ENCODE data around the gene CYTH4. TPM values are rescaled to one million over a fixed set of nuclear protein-coding genes. Genes with fewer than 3 reads are reported as not detected.

The CYTH4 gene
- polyA plus RNA-seq, 1 donor (not counting 4 experiments of a cell fraction or from before 2014, with no cell fraction given), result 0.05 TPM

GRCh38 chr22:37283393-37283937 is 1.2 kb downstream of the CYTH4 start:
- H3K9me1 ChIP-seq (ENCODE audit: control insufficient read depth, extremely low read depth, insufficient read depth, low read length), result no peaks in the 10 kb centered on the region
- H3K27ac ChIP-seq (ENCODE audit: control insufficient read depth, insufficient read depth, low read length), result no peak overlapping the region
- H3K27me3 ChIP-seq (ENCODE audit: control insufficient read depth, extremely low read depth, insufficient read depth, low read length), result peaks cover 13% of the 10 kb centered on the region
- no peaks in the 10 kb centered on the region for H4K20me1 ChIP-seq (ENCODE audit: control insufficient read depth, extremely low read depth, insufficient read depth, low read length)
- no peak for TF ChIP-seq CTCF (optimal IDR thresholded peaks at IDR 0.05 in 1 of 3, IDR thresholded peaks at IDR 0.05 in 1 of 3, conservative IDR thresholded peaks at IDR 0.05 in 1 of 3; ENCODE audit: extremely low read depth in 1 of 3, insufficient read depth in 2 of 3, low read length in 3 of 3)
- TF ChIP-seq EZH2 (IDR thresholded peaks at IDR 0.05; ENCODE audit: low read length), result no peak
- DNase-seq (ENCODE audit: low read depth, low spot score), result no peak
- dilution Hi-C loops (cut with MboI; ENCODE audit: extremely low pct_ligation_motif_present, low sequenced_read_pairs), result no loop called here
- no peaks in the 10 kb centered on the region for H3K9me3 ChIP-seq (ENCODE audit: control insufficient read depth, low read depth, low read length)
- no peak overlapping the region for H3K9ac ChIP-seq (ENCODE audit: control insufficient read depth, extremely low read depth, insufficient read depth, low read length)
- H3K79me2 ChIP-seq (ENCODE audit: control insufficient read depth, insufficient read depth, low read length), result no peaks in the 10 kb centered on the region
- no peak overlapping the region for H3K4me3 ChIP-seq (ENCODE audit: control insufficient read depth in 2 of 3, extremely low read depth in 1 of 3, insufficient read depth in 2 of 3, low read depth in 1 of 3, low read length in 3 of 3)
- no peaks in the 10 kb centered on the region for H3K36me3 ChIP-seq (ENCODE audit: control insufficient read depth in 2 of 2, extremely low read depth in 1 of 2, insufficient read depth in 2 of 2, low read length in 2 of 2)
- peaks cover 13% of the 10 kb centered on the region for H3K4me1 ChIP-seq (ENCODE audit: control insufficient read depth, extremely low read depth, insufficient read depth, low read length)
- no peak for FAIRE-seq
- no peak overlapping the region for H3K4me2 ChIP-seq (ENCODE audit: control insufficient read depth, extremely low read depth, insufficient read depth, low read depth, low read length)
- no peak overlapping the region for H2AFZ ChIP-seq (ENCODE audit: control insufficient read depth, low read length)

DNA sequence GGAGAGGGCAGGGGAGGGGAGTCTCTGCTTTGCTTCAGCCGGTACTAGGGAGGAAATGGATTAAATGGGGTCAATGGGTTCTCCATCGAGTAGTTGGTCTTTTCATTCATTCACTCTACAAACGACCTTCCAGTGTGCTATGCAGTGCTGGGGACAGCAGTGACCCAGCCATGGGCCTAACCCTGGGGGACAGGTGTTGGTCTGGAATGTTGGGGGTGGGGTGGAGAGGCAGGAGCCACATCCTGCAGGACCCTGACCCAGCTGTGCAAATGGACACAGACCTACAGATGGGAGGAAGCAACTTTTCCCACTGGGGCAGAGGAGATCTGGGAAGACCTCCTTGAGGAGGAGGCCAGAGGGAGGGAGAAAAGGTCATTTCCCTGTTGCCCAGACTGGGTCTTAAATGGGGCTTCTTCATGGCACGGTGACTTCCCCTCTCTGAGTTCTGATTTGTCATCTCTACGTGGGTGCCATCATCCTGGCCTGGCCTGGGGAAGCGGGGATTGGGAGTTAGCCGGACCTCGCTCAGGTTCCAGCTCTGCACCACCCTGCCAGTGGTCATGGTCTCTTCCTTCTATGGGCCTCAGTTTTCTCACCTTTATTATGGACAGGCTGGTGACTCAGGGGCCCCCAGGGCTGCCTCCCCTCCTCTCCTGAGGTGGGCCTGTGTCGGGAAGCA is 2.0 kb downstream of the CYTH4 start:
- TF ChIP-seq EZH2 (IDR thresholded peaks at IDR 0.05; ENCODE audit: low read length), result no peak
- no peak for TF ChIP-seq CTCF (optimal IDR thresholded peaks at IDR 0.05 in 1 of 3, IDR thresholded peaks at IDR 0.05 in 1 of 3, conservative IDR thresholded peaks at IDR 0.05 in 1 of 3; ENCODE audit: extremely low read depth in 1 of 3, insufficient read depth in 2 of 3, low read length in 3 of 3)
- no peak overlapping the region for H3K4me3 ChIP-seq (ENCODE audit: control insufficient read depth in 2 of 3, extremely low read depth in 1 of 3, insufficient read depth in 2 of 3, low read depth in 1 of 3, low read length in 3 of 3)
- no peak overlapping the region for H3K9ac ChIP-seq (ENCODE audit: control insufficient read depth, extremely low read depth, insufficient read depth, low read length)
- H3K9me3 ChIP-seq (ENCODE audit: control insufficient read depth, low read depth, low read length), result no peaks in the 10 kb centered on the region
- DNase-seq (ENCODE audit: low read depth, low spot score) (no peak), FAIRE-seq (no peak)
- no peaks in the 10 kb centered on the region for H3K36me3 ChIP-seq (ENCODE audit: control insufficient read depth in 2 of 2, extremely low read depth in 1 of 2, insufficient read depth in 2 of 2, low read length in 2 of 2)
- no peak overlapping the region for H2AFZ ChIP-seq (ENCODE audit: control insufficient read depth, low read length)
- peaks cover 17% of the 10 kb centered on the region for H3K27me3 ChIP-seq (ENCODE audit: control insufficient read depth, extremely low read depth, insufficient read depth, low read length)
- no peaks in the 10 kb centered on the region for H4K20me1 ChIP-seq (ENCODE audit: control insufficient read depth, extremely low read depth, insufficient read depth, low read length)
- dilution Hi-C loops (cut with MboI; ENCODE audit: extremely low pct_ligation_motif_present, low sequenced_read_pairs), result no loop called here
- no peaks in the 10 kb centered on the region for H3K9me1 ChIP-seq (ENCODE audit: control insufficient read depth, extremely low read depth, insufficient read depth, low read length)
- H3K4me1 ChIP-seq (ENCODE audit: control insufficient read depth, extremely low read depth, insufficient read depth, low read length), result peaks cover 13% of the 10 kb centered on the region
- no peak overlapping the region for H3K27ac ChIP-seq (ENCODE audit: control insufficient read depth, insufficient read depth, low read length)
- H3K79me2 ChIP-seq (ENCODE audit: control insufficient read depth, insufficient read depth, low read length), result no peaks in the 10 kb centered on the region
- no peak overlapping the region for H3K4me2 ChIP-seq (ENCODE audit: control insufficient read depth, extremely low read depth, insufficient read depth, low read depth, low read length)
